RPMI8226 (cell line): ENCODE results near the gene ZFP1.
"Not testable (repeated sequence)": the region's sequence is repeated elsewhere in the genome, so short reads cannot be mapped to it uniquely, and the experiment has no call there.

Experiments
- DNase-seq: peaks from one replicate; pipeline ENCODE4 v3.0.0-alpha.2; 2015

The ZFP1 gene

DNA sequence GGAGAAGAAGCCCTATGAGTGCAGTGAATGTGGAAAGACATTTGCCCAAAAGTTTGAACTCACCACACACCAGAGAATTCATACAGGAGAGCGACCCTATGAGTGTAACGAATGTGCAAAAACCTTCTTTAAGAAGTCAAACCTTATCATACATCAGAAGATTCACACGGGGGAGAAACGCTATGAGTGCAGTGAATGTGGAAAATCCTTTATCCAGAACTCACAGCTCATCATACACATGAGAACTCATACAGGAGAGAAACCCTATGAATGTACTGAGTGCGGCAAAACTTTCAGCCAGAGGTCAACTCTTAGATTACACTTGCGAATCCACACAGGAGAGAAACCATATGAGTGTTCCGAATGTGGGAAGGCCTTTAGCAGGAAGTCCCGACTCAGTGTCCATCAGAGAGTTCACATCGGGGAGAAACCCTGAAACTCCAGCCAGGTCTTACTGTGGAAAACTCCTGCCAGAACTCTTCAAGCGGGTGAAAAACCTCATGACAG, 21.6 kb downstream of the ZFP1 start:
- DNase-seq, result no peak

DNA sequence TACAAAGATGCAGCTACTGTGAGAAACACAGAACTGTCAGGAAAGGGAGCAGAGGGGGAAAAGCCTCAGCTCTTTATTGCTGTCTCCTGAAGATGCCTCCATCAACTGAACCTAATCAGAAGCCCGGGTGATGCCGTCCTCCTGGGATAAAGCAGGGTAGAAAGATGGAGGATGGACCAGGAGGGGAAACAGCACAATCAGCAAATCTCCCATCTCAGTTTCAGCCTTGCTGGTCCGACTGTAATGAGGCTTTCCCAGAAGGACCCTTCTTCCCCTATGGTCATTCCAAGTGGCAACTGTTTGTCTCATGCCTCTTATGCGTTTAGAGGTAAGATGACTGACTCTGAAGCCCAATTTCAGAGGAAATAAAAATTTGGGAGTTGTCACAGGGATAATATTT, 24.3 kb downstream of the ZFP1 start:
- DNase-seq, result no peak

DNA sequence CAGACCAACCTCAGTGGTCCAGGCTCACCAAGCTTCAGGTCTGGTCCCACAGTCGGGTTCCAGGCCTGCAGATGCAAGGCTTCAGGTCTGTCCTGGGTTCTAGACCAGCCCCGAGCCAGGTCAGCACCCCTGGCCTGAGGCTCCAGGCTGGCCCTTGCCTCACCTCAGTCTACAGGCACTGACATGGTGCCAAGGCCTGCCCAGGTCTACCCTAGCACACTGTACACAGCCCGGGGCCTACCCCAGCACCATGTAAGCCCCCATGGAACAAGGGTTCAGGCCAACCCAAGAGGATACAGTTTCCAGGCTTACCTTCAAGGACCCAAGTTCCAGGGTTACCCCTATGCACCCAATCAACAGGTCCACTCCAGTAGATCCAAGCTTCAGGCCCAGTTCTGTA, 26.8 kb downstream of the ZFP1 start:
- DNase-seq, result no peak

DNA sequence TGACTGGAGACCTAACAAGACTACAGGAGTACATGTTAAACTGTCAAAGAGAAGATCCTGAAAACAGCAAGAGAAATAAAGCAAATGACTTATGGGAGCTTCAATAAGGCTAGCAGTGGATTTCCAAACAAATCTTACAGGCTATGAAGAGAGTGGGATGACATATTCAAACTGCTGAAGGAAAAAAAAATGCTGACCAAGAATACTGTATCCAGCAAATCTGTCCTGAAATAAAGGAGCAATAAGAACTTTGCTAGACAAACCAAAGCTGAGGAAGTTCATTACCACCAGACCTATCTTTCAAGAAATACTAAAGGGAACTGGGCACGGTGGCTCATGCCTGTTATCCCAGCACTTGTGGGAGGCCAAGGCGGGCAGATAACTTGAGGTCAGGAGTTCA, 28.6 kb downstream of the ZFP1 start:
- no peak for DNase-seq

DNA sequence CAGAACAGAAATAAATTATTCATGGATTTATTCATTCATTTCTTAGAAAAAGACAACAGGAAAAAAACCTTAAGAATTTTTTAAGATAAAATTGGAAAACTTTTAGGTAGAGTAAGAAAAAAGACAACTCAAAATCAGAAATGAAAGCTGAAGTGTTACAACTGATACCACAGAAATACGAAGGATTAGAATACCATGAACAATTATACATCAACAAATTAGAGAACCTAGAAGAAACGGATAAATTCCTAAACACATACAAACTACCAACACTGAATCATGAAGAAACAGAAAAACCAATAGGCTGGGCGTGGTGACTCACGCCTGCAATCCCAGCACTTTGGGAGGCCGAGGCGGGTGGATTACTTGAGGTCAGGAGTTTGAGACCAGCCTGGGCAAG, 30.9 kb downstream of the ZFP1 start:
- no peak for DNase-seq

GRCh38 chr16:75181630-75182029, 33.3 kb downstream of the ZFP1 start:
- DNase-seq, result no peak

DNA sequence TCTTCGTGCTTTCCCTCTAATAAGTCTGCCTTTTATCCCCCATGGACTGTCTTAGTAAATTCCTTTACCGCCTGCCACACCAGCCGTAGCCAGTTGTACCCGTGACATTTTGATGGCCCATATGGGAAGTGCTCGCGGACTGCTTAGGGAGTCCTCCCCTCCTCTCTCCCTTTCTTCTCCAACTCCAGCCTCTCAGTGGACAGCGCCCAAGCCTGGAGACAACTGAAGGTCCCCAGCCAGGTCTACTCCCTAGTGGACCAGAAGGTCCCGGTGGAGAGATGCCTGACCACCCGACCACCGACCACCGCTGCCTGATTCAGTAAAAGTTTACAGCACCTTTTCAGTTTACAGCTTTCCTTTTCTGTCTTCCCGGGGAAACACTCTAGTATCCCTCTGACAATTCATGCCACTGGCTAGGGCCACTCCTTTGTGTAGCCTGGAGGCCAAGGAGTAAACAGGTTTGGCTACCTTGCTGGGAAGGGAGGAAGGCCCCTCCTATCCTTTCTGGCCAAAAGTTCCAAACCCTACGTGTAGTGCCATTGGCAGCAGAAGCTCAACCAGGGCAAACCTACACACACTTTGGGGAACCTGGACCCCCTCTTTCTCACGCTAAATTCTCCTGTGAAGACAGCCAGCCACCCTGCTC, 40.6 kb downstream of the ZFP1 start:
- no peak for DNase-seq

DNA sequence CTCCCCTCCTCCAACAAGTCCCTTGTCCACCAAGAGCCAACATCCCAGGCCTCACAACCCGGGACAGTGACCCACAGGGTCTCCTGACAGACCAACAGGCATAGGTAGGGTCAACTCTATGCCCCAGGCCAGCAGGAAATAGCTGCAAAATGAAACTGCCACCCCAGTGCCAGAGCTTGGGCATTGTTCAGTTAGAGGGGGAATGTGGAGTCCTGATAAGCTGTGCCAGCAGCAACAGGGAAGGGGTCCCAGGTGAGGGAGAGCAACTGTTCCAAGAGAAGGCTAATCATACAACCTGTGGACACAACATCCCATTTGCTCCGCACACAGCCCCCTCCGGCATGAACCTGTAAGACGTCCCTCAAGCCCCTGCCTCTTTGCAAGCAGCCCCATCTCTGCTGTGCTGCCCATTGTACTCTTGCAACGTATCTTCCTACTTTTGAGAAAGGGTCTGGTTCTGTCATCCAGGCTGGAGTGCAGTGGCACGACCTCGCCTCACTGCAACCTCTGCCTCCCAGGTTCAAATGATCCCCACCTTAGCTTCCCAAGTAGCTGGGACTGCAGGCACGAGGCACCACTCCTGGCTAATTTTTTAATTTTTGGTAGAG, 41.4 kb downstream of the ZFP1 start:
- no peak for DNase-seq

- no peak for DNase-seq
Measured at GRCh38 chr16:75192606-75193264, 44.4 kb downstream of the ZFP1 start.

- DNase-seq, result no peak
Measured at GRCh38 chr16:75193265-75193650, 44.9 kb downstream of the ZFP1 start.

- DNase-seq, result no peak
Measured at GRCh38 chr16:75193730-75194444, 45.6 kb downstream of the ZFP1 start.

- peak; percentile 23 for DNase-seq
Measured at GRCh38 chr16:75195811-75196790, 47.8 kb downstream of the ZFP1 start.

DNA sequence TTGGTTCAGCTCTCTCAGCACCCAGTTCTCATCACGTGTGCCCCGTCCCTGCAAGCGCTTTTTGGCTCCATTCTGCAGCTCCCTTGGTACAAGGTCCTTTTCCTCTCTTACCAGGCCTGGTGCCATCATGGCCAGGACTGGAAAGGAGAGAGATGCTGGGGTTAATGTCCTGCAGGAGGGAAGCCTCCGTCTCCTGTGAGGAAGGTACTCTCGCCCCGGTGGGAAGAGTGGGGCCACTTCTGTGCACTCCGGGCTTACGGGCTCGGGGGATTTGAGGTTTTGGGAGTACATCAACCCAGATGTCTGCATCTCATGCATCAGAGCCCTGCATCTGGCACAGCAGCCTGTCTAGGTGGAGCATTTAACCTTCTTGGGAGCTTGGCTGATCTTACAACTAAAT, 48.5 kb downstream of the ZFP1 start:
- DNase-seq, result no peak

DNA sequence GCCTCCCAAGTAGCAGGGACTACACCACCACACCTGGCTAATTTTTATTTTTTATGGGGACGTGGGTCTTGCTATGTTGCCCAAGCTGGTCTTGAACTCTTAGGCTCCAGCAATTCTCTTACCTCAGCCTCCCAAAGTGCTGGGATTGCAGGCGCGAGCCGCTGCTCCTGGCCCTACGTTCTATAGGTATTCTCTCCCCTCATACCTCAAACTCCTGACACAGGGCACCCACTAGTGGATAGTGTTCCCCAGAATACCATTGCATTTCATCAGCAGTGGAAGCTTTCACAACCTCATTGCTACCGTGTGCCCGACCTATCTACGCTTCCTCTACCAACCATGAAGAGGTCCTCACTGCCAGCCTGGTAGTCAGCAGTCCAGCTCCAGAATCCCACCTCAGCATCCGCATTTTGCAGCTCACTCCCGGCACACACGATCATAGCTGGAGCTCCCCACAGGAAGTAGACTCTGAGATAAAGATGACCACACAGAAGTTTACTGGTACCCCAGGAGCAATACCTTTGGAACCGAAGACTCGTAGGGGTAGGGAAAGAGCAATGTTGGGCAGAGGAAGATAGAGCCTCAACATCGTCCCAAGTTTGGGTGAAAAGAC, 49.3 kb downstream of the ZFP1 start:
- no peak for DNase-seq

DNA sequence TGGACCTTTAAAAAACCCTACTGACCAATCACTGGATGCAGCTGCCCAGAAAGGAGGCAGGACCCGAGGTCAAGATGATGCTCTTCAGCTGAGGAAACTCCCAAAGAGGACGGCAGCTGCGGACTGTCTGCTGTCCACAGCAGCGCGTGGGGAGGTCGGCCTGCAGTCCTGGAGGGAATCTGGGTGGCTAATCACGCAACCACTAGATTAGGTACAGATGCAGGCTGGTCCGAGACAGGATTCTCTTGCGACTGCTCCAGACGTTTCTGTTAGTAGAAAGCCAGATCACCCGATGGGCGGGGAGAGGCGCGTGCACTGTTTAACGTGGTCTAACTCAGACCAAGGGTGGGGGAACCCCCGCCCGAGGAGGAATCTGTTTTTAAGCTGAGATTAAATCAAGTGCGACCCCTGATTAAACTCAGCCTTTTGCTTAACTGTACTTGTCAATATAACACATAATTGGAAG, 49.8 kb downstream of the ZFP1 start:
- no peak for DNase-seq

GRCh38 chr16:75202069-75202590, 53.8 kb downstream of the ZFP1 start:
- DNase-seq, result no peak

DNA sequence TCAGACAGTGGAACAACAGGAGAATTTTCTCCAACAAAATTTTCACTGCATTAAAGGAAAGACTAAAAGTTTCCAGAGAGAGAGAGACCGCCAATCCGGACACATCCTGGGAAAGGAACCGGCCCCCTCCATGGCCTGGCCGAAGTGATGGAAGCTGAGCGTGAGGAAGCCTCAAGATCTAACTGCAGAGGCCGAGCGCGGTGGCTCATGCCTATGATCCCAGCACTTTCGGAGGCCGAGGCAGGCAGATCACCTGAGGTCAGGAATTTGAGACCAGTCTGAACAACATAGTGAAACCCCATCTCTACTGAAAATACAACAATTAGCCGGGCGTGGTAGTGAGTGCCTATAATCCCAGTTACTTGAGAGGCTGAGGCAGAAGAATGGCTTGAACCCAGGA, 54.8 kb downstream of the ZFP1 start:
- no peak for DNase-seq

GRCh38 chr16:75203667-75204409, 55.5 kb downstream of the ZFP1 start:
- no peak for DNase-seq

DNA sequence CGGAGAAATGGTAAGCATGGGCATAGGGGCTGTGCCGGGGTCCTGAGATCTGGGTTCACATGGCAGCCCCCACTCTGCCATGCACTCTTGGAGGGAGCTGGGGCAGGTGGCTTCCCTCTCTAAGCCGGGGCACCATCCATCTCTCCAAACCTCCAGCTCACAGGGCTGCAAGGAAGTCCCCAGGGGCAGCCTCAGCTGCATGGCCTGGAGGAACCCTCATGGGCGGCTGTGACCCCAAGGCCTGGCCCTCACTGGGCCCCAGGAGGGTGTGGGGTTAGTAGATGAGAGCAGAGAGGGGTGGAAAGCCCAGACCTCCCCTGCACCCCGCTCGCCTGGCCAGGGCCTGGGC, 56.1 kb downstream of the ZFP1 start:
- no peak for DNase-seq

- not testable (repeated sequence) for DNase-seq
Measured at GRCh38 chr16:75204905-75205304, 56.6 kb downstream of the ZFP1 start.

DNA sequence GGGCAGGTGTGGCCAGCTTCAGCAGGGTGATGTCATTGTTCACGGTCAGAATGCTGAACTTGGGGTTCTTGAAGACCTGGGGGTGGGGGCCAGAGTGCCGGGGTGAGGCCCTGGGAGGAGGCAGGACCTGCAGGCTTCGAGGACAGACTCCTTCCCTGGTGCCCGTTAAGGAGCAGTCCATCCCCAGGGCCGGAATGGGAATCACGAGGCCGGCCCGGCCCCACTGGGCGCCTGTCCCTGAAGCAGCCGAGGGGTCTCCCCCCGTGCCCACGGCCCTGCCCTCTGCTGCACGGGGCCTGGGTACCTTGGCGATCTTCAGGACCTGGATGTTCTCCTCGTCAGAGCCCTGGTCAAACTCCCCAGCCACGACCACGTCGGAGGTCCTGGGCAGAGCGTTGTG, 57.1 kb downstream of the ZFP1 start:
- DNase-seq, result not testable (repeated sequence)
